ENCODE data around the gene CD109.

The CD109 gene

DNA sequence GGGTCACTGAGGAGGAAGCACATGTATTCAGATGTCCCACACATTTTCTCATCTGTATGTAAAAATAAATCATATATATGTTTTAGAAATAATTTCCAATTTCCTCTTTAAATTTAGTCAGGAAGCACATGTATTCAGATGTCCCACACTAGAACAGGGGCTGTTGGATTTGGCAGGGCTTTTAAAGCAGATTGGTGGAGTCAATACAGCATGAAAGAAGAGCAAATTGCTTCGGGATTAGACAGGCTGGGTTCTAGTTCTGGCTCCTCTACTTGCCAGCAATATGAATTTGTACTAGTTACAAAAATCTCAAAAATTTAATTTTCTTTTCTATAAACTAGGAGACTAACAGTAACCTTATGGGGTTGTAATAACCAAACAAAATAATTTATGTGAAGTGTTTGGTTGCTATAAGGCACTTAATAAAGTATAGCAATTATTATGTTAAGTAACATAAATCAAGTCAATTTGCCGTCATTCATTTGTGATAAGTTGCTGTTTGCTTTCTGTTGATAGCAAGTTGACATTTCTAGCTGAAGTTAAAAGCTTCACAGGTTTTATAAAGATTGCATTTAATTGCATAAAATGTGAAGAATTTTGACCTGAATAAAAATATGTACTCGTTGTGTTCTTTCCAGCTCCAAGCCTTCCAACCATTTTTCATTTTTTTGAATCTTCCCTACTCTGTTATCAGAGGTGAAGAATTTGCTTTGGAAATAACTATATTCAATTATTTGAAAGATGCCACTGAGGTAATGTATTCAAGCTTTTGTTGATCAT, 88.9 kb downstream of the CD109 start:
- TF ChIP-seq, protein P1, sequence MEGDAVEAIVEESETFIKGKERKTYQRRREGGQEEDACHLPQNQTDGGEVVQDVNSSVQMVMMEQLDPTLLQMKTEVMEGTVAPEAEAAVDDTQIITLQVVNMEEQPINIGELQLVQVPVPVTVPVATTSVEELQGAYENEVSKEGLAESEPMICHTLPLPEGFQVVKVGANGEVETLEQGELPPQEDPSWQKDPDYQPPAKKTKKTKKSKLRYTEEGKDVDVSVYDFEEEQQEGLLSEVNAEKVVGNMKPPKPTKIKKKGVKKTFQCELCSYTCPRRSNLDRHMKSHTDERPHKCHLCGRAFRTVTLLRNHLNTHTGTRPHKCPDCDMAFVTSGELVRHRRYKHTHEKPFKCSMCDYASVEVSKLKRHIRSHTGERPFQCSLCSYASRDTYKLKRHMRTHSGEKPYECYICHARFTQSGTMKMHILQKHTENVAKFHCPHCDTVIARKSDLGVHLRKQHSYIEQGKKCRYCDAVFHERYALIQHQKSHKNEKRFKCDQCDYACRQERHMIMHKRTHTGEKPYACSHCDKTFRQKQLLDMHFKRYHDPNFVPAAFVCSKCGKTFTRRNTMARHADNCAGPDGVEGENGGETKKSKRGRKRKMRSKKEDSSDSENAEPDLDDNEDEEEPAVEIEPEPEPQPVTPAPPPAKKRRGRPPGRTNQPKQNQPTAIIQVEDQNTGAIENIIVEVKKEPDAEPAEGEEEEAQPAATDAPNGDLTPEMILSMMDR (IDR thresholded peaks at IDR 0.05; ENCODE audit: low read depth, low read length): no peak
- no peak for DNase-seq (ENCODE audit: low read depth in 2 of 2)
- H3K4me3 ChIP-seq (replicated peaks in 1 of 2; ENCODE audit: low read depth in 2 of 2, low read length in 2 of 2): no peak overlapping the region

GRCh38 chr6:73790574-73790973, 94.6 kb downstream of the CD109 start:
- TF ChIP-seq, protein P1 (IDR thresholded peaks at IDR 0.05; ENCODE audit: low read depth, low read length): no peak
- no peak overlapping the region for H3K4me3 ChIP-seq (replicated peaks in 1 of 2; ENCODE audit: low read depth in 2 of 2, low read length in 2 of 2)
- DNase-seq (ENCODE audit: low read depth in 2 of 2): no peak

DNA sequence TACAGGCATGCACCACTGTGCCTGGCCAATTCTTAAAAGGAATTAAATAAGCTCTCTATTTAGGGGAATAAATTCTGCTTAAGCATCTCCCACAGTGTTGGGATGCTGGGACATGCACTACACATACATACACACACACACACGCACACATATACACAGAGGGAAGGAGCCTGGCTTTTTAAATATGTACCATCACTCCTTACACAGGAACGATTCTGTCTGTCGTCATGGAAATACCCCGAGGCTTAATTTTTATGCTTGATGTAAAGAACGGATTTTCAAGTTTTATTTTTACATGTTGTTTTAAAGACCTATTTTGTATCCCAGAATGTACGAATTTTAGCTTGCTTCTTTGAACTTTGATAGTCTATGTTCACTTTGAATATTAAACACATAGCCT, 95.3 kb downstream of the CD109 start:
- DNase-seq (ENCODE audit: low read depth in 2 of 2): no peak
- TF ChIP-seq, protein P1 (IDR thresholded peaks at IDR 0.05; ENCODE audit: low read depth, low read length): no peak
- H3K4me3 ChIP-seq (replicated peaks in 1 of 2; ENCODE audit: low read depth in 2 of 2, low read length in 2 of 2): no peak overlapping the region

DNA sequence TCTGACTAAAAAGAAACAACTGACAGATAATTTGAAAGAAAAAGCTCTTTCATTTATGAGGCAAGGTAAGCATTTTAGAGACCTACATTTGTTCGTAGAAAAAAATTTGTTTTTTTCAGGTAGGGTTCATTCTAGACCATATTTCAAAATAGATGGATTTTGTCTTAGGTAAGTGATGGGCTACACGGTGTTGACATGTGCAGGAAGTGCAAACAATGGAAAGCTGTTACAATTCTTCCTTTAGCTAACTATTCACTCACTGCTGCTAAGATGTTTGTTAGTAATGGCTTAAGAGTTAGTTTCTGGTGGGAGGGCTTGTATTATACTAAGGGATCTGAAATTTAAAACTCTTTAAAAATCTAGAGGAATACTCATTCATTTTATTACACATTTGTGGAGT, 96.7 kb downstream of the CD109 start:
- DNase-seq (ENCODE audit: low read depth in 2 of 2): peak in 1 of 2 donors; percentile 36
- TF ChIP-seq, protein P1 (IDR thresholded peaks at IDR 0.05; ENCODE audit: low read depth, low read length): no peak
- no peak overlapping the region for H3K4me3 ChIP-seq (replicated peaks in 1 of 2; ENCODE audit: low read depth in 2 of 2, low read length in 2 of 2)

- no peak for DNase-seq (ENCODE audit: low read depth in 2 of 2)
- TF ChIP-seq, protein P1 (IDR thresholded peaks at IDR 0.05; ENCODE audit: low read depth, low read length): no peak
- H3K4me3 ChIP-seq (replicated peaks in 1 of 2; ENCODE audit: low read depth in 2 of 2, low read length in 2 of 2): no peak overlapping the region
These were observed 100.9 kb downstream of the CD109 start for GRCh38 chr6:73796881-73797280.

DNA sequence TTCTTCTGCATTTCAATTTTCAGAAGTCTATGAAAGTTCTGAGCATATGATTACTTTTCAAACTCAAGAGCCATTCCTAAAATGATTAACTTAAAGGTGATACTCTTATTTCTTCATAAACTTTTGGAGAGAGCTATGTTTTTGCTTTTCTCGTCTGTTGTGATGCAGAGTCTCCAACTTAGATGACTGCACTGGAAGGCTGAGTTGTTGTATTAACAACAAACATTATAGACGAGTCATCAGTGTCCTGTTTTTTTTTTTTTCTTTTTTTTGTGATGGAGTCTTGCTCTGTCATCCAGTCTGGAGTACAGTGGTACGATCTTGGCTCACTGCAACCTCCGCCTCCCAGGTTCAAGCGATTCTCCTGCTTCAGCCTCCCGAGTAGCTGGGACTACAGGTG, 101.9 kb downstream of the CD109 start:
- H3K4me3 ChIP-seq (replicated peaks in 1 of 2; ENCODE audit: low read depth in 2 of 2, low read length in 2 of 2): no peak overlapping the region
- peak in 1 of 2 donors; percentile 28 for DNase-seq (ENCODE audit: low read depth in 2 of 2)
- TF ChIP-seq, protein P1 (IDR thresholded peaks at IDR 0.05; ENCODE audit: low read depth, low read length): no peak

- peak; percentile 83 to 94 for DNase-seq (ENCODE audit: low read depth in 2 of 2)
- TF ChIP-seq, protein P1 (IDR thresholded peaks at IDR 0.05; ENCODE audit: low read depth, low read length): peak; percentile 67
- no peak overlapping the region for H3K4me3 ChIP-seq (replicated peaks in 1 of 2; ENCODE audit: low read depth in 2 of 2, low read length in 2 of 2)
These were observed 102.6 kb downstream of the CD109 start for GRCh38 chr6:73798592-73798991.

Data from cardiac fibroblast (primary cell).